T-cell (primary cell): Measurements from ENCODE around the gene JAG2. TPM values are rescaled to one million over a fixed set of nuclear protein-coding genes. Genes with fewer than 3 reads are reported as not detected.

Source experiments
- ATAC-seq, 4 experiments: fragments of 200-7000 bp in 3 of 4; fragments of 150-1000 bp in 1 of 4; cut with Tn5 transposase; replicated peaks in 1 of 4; 1 replicate in 3 of 4; 2 replicates in 1 of 4; pipeline ENCODE4 v1.10.0; 2021; ENCODE audit warnings: moderate library complexity in 3 of 4, mild to moderate bottlenecking in 2 of 4, moderate number of reproducible peaks in 1 of 4
- CTCF ChIA-PET, 2 donors: fragments of 300-600 bp; sonication (Branson Sonifier 250); formaldehyde crosslinking; loops; one replicate each; lab custom pipeline; 2022; ENCODE audit warnings: antibody characterized with exemption in 2 of 2; lab: Charles Lee
- POLR2A ChIA-PET, 2 donors: fragments of 300-600 bp; sonication (Branson Sonifier 250); formaldehyde crosslinking; loops; one replicate each; lab custom pipeline; 2022; ENCODE audit warnings: antibody characterized with exemption in 2 of 2; lab: Charles Lee
- DNase-seq, 35 experiments: peaks; one replicate each; pipeline versions ENCODE4 v3.0.0 to v3.0.0-alpha.2; 2013 to 2023
- H3K27ac ChIP-seq: one replicate; pipeline ENCODE4 v1.5.1; 2013; ENCODE audit warnings: low read length
- H3K27me3 ChIP-seq, 2 experiments: replicated peaks in 1 of 2; 1 replicate in 1 of 2; 2 replicates in 1 of 2; pipeline versions ENCODE4 v1.6.1 to v1.7.0; 2013; ENCODE audit warnings: low read length in 1 of 2, mixed read lengths in 1 of 2; ENCODE audit not compliant: control insufficient read depth in 2 of 2, insufficient read depth in 2 of 2; ENCODE audit errors: extremely low read depth in 1 of 2
- H3K36me3 ChIP-seq, 2 donors: 1 replicate in 1 of 2; 2 replicates in 1 of 2; pipeline versions ENCODE4 v1.6.1 to v1.7.0; 2013; ENCODE audit warnings: low read length in 1 of 2; ENCODE audit not compliant: control insufficient read depth in 2 of 2, insufficient read depth in 1 of 2; ENCODE audit errors: extremely low read depth in 1 of 2
- H3K4me1 ChIP-seq, 2 experiments: 1 replicate in 1 of 2; 2 replicates in 1 of 2; pipeline versions ENCODE4 v1.6.1 to v1.7.0; 2013; ENCODE audit warnings: low read length in 2 of 2, mixed read lengths in 1 of 2; ENCODE audit not compliant: insufficient read depth in 2 of 2, control insufficient read depth in 1 of 2; ENCODE audit errors: extremely low read depth in 1 of 2
- H3K4me3 ChIP-seq, 2 donors: 1 replicate in 1 of 2; 2 replicates in 1 of 2; pipeline versions ENCODE4 v1.5.1 to v1.7.0; 2013; ENCODE audit warnings: mild to moderate bottlenecking in 2 of 2, low read length in 1 of 2, moderate library complexity in 1 of 2; ENCODE audit not compliant: control insufficient read depth in 1 of 2; ENCODE audit errors: extremely low read depth in 1 of 2
- H3K9me3 ChIP-seq: 2 replicates; pipeline ENCODE4 v1.7.0; 2013
- H3K27ac Mint-ChIP-seq, 2 donors: one replicate each; pipeline ENCODE4 v1.8.0; 2020 to 2021; ENCODE audit warnings: mild to moderate bottlenecking in 2 of 2, mixed read lengths in 2 of 2
- H3K27me3 Mint-ChIP-seq, 2 donors: one replicate each; pipeline ENCODE4 v1.8.0; 2021 to 2022; ENCODE audit warnings: mixed read lengths in 2 of 2
- H3K36me3 Mint-ChIP-seq: one replicate; pipeline ENCODE4 v1.8.0; 2021; ENCODE audit warnings: mixed read lengths
- H3K4me1 Mint-ChIP-seq, 3 donors: one replicate each; pipeline ENCODE4 v1.8.0; 2020 to 2022; ENCODE audit warnings: mixed read lengths in 3 of 3, mild to moderate bottlenecking in 1 of 3
- H3K4me3 Mint-ChIP-seq, 3 donors: one replicate each; pipeline ENCODE4 v1.8.0; 2020 to 2022; ENCODE audit warnings: mild to moderate bottlenecking in 3 of 3, mixed read lengths in 3 of 3, moderate library complexity in 3 of 3
- H3K9me3 Mint-ChIP-seq, 3 donors: one replicate each; pipeline ENCODE4 v1.8.0; 2020 to 2022; ENCODE audit warnings: mixed read lengths in 3 of 3
- WGBS: methylation state at CpG from one replicate; pipeline ENCODE4 v1.1.5; 2013; ENCODE audit warnings: missing lambda C conversion rate; ENCODE audit not compliant: insufficient coverage; 5-methylcytosine and 5-hydroxymethylcytosine counted together
- total RNA-seq, 35 experiments: library from RNA in 6 of 35; stranded (reverse) in 6 of 35; fragments of 120-200 nt in 1 of 35; gene quantifications; one replicate each; pipeline versions ENCODE4 v1.2.1 to v1.2.4 and lab custom pipeline; 2013 to 2026

Gene JAG2
- total RNA-seq, 5 donors from 2014 or later (not counting 1 experiment from before 2014, with no cell fraction given), result 0.76 to 1.9 (median 1.2) TPM

DNA sequence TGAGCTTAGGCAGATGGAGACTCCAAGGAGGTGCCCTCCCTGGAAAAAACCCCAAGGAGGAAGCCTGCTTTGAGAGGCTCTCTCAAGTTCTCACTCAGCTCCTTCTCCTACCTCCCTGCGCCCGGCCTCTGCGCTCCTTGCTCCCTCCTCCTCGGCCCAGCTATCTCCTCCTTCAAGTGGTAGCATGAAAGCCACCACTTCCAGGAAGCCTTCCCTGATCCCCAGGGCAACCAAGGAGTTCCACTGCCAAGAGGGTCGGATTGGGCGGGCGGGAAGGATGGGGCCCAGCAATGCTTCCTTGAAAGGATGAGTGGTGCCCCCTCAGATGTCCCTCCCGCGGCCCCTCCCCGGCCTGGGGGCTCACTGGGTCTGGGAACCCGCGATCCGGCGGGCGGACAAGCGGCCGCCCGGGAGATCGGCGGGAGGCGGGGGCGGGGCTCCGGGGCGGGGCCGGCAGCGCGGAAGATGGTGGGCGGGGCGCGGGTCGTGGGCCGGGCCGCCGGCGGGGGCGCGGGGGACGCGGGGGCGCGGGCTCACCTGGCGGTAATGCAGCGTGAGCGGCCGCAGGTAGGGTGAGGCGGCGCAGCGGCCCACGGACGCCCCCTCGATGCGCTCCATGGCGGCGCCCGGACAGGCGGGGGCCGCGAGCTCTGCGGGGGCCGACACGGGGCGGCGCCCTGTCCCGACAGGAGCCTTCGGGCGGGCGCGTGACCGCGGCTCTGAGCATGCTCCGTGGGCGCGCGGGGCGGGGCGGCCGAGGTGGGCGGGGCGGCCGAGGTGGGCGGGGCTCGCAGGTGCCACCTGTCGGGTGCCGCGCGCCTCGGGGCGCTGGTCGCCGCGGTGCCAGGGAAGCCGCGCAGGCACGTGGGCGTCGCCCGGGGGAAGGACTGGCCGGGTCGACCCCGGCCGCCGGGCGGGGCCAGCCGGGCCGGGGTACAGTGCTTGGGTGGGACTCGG, 12.3 kb upstream of the JAG2 start, which contains the start of gene NUDT14:
NUDT14 (minus strand) TSS at position 721 of the 957 bp plus-strand sequence; CDS start at position 618, 103 bp downstream.
- no peaks in the 10 kb centered on the region for H3K27me3 Mint-ChIP-seq
- Histone ChIP-seq H3K4me3 (peak within 1 kb of the TSS in 1 of 2 donors; percentile 48), H3K4me1 (peaks cover 5 to 45% of the 10 kb centered on the region in 2 experiments), H3K27me3 (peaks cover 0 to 39% of the 10 kb centered on the region in 2 experiments), H3K36me3 (peaks cover 0 to 2% of the 10 kb centered on the region in 2 donors), H3K9me3 (no peaks in the 10 kb centered on the region), H3K27ac (no peak within 1 kb of the TSS)
- no peaks in the 10 kb centered on the region for H3K36me3 Mint-ChIP-seq
- DNase-seq (peak; percentile 56 to 94 (median 78)), ATAC-seq (peak; percentile 88 to 93 (median 89))
- CTCF ChIA-PET, result interaction anchor here in 1 of 2 donors (0.7 kb wide), 1 partner anchor 90 kb away, joined by 4 read pairs; no protein-coding TSS in a partner anchor
- POLR2A ChIA-PET, result no interaction called here
- peak within 1 kb of the TSS; percentile 73 to 76 (median 75) for H3K4me3 Mint-ChIP-seq
- H3K9me3 Mint-ChIP-seq, result no peaks in the 10 kb centered on the region
- H3K27ac Mint-ChIP-seq, result no peak within 1 kb of the TSS
- peaks cover 14 to 22% (median 15%) of the 10 kb centered on the region in 3 donors for H3K4me1 Mint-ChIP-seq
- under 1% methylated on average over 96 of the region's 106 CpGs for WGBS

DNA sequence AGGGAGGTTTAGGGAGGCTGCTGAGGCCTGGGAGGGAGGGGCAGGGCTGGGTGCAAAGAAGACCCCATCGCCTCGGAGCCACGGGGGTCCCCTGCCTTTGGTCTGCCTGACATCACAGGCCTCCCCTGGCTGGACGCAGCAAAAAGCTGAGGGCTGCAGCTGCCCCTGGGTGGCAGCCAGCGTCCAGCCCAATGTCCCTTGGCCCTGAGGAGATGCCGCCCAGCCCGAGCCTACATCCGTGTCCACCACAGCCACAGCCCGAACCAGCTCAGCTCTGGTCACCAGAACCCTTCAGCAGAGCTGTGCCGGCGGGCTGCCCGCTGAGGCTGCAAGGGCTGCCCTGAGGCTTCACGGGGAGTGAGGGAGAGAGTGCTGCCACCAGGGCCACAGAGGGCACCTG, 10.6 kb upstream of the JAG2 start:
- Mint-ChIP-seq H3K4me1 (peaks cover 22 to 37% (median 24%) of the 10 kb centered on the region in 3 donors), H3K27ac (no peak overlapping the region), H3K4me3 (peak overlapping the region in 1 of 3 donors; percentile 73), H3K9me3 (no peaks in the 10 kb centered on the region), H3K27me3 (no peaks in the 10 kb centered on the region), H3K36me3 (no peaks in the 10 kb centered on the region)
- DNase-seq (no peak), ATAC-seq (no peak)
- peaks cover 0 to 2% of the 10 kb centered on the region in 2 donors for H3K36me3 ChIP-seq
- H3K4me1 ChIP-seq, result peaks cover 12 to 62% of the 10 kb centered on the region in 2 experiments
- WGBS, result 93% methylated on average over 13 of the region's 13 CpGs
- POLR2A ChIA-PET, result no interaction called here
- CTCF ChIA-PET, result interaction anchor here in 1 of 2 donors (0.6 kb wide), 1 partner anchor 112 kb away, joined by 4 read pairs; no protein-coding TSS in a partner anchor
- H3K27me3 ChIP-seq, result peaks cover 0 to 37% of the 10 kb centered on the region in 2 experiments
- no peaks in the 10 kb centered on the region for H3K9me3 ChIP-seq
- H3K27ac ChIP-seq, result no peak overlapping the region
- no peak overlapping the region for H3K4me3 ChIP-seq

DNA sequence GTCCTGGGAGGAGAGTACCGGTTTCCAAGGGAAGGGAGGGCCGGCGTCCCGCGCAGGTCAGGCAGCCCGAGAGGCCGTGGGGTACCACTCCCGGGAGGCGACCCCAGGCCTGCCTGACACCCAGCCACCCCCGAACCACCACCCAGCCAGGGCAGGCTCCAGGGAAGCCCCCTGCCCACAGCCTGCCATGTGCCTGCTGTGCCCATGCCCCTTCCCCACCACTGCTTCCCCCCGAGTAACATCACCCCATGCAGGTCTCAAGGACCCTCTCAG, 10.2 kb upstream of the JAG2 start:
- no peaks in the 10 kb centered on the region for H3K36me3 Mint-ChIP-seq
- 84% methylated on average over 3 of the region's 11 CpGs for WGBS
- peaks cover 0 to 37% of the 10 kb centered on the region in 2 experiments for H3K27me3 ChIP-seq
- H3K9me3 Mint-ChIP-seq, result no peaks in the 10 kb centered on the region
- ChIA-PET CTCF (interaction anchor here in 1 of 2 donors (0.6 kb wide), 1 partner anchor 112 kb away, joined by 4 read pairs; no protein-coding TSS in a partner anchor), POLR2A (no interaction called here)
- ATAC-seq (no peak), DNase-seq (no peak)
- no peaks in the 10 kb centered on the region for H3K27me3 Mint-ChIP-seq
- no peak overlapping the region for H3K27ac ChIP-seq
- peaks cover 22 to 39% (median 25%) of the 10 kb centered on the region in 3 donors for H3K4me1 Mint-ChIP-seq
- H3K27ac Mint-ChIP-seq, result no peak overlapping the region
- H3K36me3 ChIP-seq, result peaks cover 0 to 2% of the 10 kb centered on the region in 2 donors
- no peak overlapping the region for H3K4me3 ChIP-seq
- no peak overlapping the region for H3K4me3 Mint-ChIP-seq
- peaks cover 12 to 65% of the 10 kb centered on the region in 2 experiments for H3K4me1 ChIP-seq
- no peaks in the 10 kb centered on the region for H3K9me3 ChIP-seq

DNA sequence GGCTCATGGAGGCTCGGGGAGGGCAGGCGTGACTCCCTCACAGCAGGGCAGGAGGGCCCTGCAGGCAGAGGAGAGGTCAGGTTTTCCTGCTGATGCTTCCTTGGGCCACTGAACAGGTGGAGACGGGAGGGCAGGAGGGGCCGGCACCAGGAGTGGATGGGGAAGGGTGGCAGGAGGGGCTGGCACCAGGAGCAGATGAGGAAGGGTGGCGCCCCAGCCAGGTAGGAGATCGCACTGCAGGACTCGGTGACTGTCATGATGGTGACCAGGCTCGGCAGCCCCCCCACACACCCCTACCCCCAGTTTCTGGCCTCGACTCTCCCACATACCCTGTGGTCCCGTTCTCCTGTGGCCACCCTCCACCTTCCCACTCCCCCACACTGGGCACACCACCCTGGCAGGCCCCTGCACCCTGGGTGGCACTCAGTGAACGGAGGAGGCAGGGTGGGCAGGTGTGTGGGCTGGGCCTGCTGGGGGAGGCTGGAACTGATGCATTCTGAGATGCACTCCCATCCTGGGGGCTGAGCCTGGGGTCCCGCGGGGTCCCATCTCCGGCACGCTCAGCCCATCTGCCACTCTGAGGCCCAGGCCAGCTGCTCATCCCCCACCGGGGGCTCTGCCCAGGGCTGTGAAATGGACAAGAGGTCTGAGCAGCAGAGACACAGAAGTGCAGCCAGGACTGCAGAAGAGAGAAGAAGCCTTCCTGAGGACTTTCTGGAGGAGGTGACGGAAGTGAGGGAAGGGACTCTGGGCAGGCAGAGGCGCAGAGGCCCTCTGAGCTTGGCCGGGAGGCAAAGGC, 9.7 kb upstream of the JAG2 start:
- no peak overlapping the region for H3K27ac Mint-ChIP-seq
- H3K27me3 ChIP-seq, result peaks cover 0 to 37% of the 10 kb centered on the region in 2 experiments
- H3K9me3 Mint-ChIP-seq, result no peaks in the 10 kb centered on the region
- ChIA-PET POLR2A (no interaction called here), CTCF (interaction anchor here in 1 of 2 donors (0.6 kb wide), 1 partner anchor 111 kb away, joined by 4 read pairs; no protein-coding TSS in a partner anchor)
- DNase-seq, result no peak
- H3K9me3 ChIP-seq, result no peaks in the 10 kb centered on the region
- H3K4me3 Mint-ChIP-seq, result peak overlapping the region in 1 of 3 donors; percentile 21
- H3K4me3 ChIP-seq, result no peak overlapping the region
- peaks cover 0 to 2% of the 10 kb centered on the region in 2 donors for H3K36me3 ChIP-seq
- WGBS, result 90% methylated on average over 11 of the region's 19 CpGs
- H3K27ac ChIP-seq, result no peak overlapping the region
- H3K36me3 Mint-ChIP-seq, result no peaks in the 10 kb centered on the region
- H3K27me3 Mint-ChIP-seq, result no peaks in the 10 kb centered on the region
- ATAC-seq, result no peak
- H3K4me1 Mint-ChIP-seq, result peaks cover 22 to 41% (median 25%) of the 10 kb centered on the region in 3 donors
- peaks cover 12 to 68% of the 10 kb centered on the region in 2 experiments for H3K4me1 ChIP-seq

DNA sequence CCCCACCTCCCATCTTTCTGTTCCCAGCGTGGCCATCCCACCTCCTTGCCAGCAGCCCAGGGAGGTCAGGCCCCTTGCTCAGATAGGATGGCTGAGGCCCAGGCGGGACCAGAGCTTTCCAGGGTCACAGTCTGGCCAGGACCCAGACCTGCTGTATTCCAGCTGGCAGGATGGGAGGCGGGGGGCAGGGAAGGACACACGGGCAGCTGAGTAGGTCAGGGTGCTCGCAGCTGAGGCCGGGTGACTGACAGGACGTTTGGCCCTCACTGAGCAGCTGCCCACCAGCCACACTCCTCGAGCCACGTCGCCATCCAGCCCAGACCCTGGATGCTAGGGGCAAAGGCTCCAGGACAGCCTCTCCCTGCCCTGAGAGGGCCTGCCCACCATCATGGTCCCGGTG, 8.5 kb upstream of the JAG2 start:
- Mint-ChIP-seq H3K36me3 (no peaks in the 10 kb centered on the region), H3K4me3 (no peak overlapping the region), H3K4me1 (peaks cover 14 to 34% (median 20%) of the 10 kb centered on the region in 3 donors), H3K27ac (no peak overlapping the region), H3K9me3 (no peaks in the 10 kb centered on the region), H3K27me3 (no peaks in the 10 kb centered on the region)
- DNase-seq (no peak), ATAC-seq (no peak)
- POLR2A ChIA-PET, result no interaction called here
- Histone ChIP-seq H3K36me3 (peaks cover 0 to 2% of the 10 kb centered on the region in 2 donors), H3K4me3 (no peak overlapping the region), H3K4me1 (peaks cover 9 to 58% of the 10 kb centered on the region in 2 experiments), H3K9me3 (no peaks in the 10 kb centered on the region), H3K27me3 (peaks cover 0 to 35% of the 10 kb centered on the region in 2 experiments), H3K27ac (no peak overlapping the region)
- 74% methylated on average over 11 of the region's 11 CpGs for WGBS
- CTCF ChIA-PET, result no interaction called here

DNA sequence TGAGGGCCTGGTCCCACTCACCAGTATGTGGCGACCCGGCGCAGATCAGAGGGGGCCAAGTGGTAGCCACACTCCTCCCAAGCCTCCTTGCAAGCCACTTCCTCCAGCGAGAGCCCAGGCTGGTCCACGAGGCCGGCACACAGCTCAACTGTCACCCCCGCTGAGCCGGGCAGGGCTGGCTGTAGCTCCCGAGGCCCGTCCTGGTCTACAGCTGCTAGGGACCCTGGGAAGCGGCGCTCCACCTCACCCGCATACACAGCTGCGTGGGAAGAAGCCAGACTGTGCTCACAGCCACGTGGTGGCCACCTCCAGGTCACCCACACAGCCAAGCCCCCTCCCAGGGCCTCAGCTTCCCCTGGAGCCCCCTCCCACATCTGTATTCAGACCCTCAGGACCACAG, 7.9 kb upstream of the JAG2 start:
- Histone ChIP-seq H3K27me3 (peaks cover 0 to 36% of the 10 kb centered on the region in 2 experiments), H3K4me1 (peaks cover 7 to 53% of the 10 kb centered on the region in 2 experiments), H3K36me3 (peaks cover 0 to 2% of the 10 kb centered on the region in 2 donors), H3K9me3 (no peaks in the 10 kb centered on the region), H3K27ac (no peak overlapping the region), H3K4me3 (no peak overlapping the region)
- Mint-ChIP-seq H3K36me3 (no peaks in the 10 kb centered on the region), H3K4me1 (peaks cover 19 to 36% (median 20%) of the 10 kb centered on the region in 3 donors), H3K9me3 (no peaks in the 10 kb centered on the region), H3K4me3 (no peak overlapping the region), H3K27me3 (no peaks in the 10 kb centered on the region), H3K27ac (no peak overlapping the region)
- POLR2A ChIA-PET, result interaction anchor here in 1 of 2 donors (0.5 kb wide), 1 partner anchor 34 kb away, joined by 4 read pairs; no protein-coding TSS in a partner anchor
- CTCF ChIA-PET, result no interaction called here
- DNase-seq (no peak), ATAC-seq (no peak)
- WGBS, result 81% methylated on average over 9 of the region's 15 CpGs
